Epithelial cell of proximal tubule (primary cell): ENCODE results near the gene CCDC9. TPM values are rescaled to one million over a fixed set of nuclear protein-coding genes. Genes with fewer than 3 reads are reported as not detected.

Experiments used
- DNase-seq: peaks from one replicate; pipeline ENCODE4 v3.0.0-alpha.2; 2011; ENCODE audit warnings: low read depth
- H3K4me3 ChIP-seq: 2 replicates; pipeline ENCODE4 v1.5.1; 2011; ENCODE audit warnings: low read depth, mild to moderate bottlenecking, low read length
- total RNA-seq: library from RNA; depleted of rRNA; stranded (reverse); fragments of >200 nt; gene quantifications from 2 replicates; pipeline ENCODE4 v1.2.3, GENCODE V29; 2015
- TF ChIP-seq, protein P1 (sequence below): conservative IDR thresholded peaks from 2 replicates; pipeline ENCODE4 v1.5.1; 2012; ENCODE audit warnings: low read depth, mild to moderate bottlenecking, low read length

Gene CCDC9
- total RNA-seq, 1 donor from 2014 or later, result 17.8 TPM

DNA sequence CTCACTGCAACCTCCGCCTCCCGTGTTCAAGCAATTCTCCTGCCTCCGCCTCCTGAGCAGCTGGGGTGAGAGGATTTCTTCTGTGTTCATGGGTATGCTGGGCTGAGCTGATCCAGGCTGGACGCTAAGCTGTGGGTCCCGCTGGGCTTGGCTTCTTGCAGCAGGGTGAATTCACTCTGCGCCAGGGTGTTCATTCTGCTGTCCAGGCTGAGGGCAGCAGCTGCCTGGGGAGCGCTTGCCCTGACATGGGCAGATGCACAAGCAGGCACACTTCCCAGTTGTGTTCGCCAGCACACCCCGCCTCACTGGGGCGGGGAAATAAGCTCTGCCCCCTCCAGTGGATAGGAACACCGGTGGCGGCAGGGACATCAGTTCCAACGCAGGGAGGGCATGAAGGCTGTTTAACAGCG lies 11.0 kb downstream of the CCDC9 start:
- no peak for DNase-seq
- TF ChIP-seq, protein P1, sequence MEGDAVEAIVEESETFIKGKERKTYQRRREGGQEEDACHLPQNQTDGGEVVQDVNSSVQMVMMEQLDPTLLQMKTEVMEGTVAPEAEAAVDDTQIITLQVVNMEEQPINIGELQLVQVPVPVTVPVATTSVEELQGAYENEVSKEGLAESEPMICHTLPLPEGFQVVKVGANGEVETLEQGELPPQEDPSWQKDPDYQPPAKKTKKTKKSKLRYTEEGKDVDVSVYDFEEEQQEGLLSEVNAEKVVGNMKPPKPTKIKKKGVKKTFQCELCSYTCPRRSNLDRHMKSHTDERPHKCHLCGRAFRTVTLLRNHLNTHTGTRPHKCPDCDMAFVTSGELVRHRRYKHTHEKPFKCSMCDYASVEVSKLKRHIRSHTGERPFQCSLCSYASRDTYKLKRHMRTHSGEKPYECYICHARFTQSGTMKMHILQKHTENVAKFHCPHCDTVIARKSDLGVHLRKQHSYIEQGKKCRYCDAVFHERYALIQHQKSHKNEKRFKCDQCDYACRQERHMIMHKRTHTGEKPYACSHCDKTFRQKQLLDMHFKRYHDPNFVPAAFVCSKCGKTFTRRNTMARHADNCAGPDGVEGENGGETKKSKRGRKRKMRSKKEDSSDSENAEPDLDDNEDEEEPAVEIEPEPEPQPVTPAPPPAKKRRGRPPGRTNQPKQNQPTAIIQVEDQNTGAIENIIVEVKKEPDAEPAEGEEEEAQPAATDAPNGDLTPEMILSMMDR, result no peak
- H3K4me3 ChIP-seq, result no peak overlapping the region

DNA sequence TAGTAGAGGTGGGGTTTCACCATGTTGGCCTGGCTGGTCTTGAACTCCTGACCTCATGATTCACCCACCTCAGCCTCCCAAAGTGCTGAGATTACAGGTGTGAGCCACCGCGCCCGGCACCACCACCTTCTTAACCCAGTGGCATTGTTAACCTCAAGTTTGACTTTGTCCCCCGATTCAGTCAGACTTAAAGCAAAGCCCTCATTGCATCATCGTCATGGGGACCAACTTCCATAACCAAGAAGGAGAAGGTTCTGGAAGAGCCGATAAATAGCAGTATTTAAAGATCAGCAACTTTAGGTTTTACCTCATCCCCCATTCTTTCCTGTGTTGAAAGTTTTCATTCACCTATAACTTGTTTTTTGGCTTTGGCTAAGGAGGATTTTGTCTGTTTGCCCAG lies 11.7 kb downstream of the CCDC9 start:
- TF ChIP-seq, protein P1, result no peak
- no peak for DNase-seq
- no peak overlapping the region for H3K4me3 ChIP-seq

DNA sequence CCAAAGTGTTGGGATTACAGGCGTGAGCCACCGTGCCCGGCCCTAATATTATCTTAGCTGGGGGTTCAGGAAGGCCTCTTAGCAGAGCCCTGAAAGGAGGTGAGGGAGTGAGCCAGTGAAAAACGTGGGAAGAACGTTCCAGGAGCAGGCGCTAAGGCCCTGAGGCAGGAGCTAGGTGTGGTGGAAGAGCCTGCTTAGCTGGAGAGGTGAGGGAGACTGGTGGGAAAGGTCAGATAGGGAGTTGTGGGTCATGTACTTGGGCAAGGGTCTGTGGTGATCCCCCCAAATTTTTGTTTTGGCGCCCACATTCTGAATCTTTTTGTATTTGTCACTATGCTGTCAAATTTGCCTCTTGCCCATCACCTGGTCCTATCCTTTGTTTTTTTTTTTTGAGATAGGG lies 13.3 kb downstream of the CCDC9 start:
- TF ChIP-seq, protein P1, result no peak
- H3K4me3 ChIP-seq, result no peak overlapping the region
- DNase-seq, result no peak

DNA sequence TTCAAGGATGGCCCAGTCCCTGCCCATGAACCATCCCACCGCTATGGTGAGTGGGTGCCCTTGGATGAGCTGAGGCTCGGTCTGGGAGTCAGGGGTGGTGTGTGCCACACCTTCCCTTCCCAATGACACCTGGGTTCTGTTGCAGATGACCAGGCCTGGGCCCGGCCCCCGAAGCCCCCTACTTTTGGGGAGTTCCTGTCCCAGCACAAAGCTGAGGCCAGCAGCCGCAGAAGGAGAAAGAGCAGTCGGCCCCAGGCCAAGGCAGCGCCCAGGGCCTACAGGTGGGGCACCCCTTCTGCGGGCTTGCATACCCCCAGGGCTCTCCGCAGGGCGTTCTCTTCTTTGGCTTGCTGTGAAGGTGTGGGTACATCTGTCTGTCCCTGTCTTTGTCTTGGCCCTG lies 14.1 kb downstream of the CCDC9 start:
- no peak for DNase-seq
- H3K4me3 ChIP-seq, result no peak overlapping the region
- TF ChIP-seq, protein P1, result no peak

DNA sequence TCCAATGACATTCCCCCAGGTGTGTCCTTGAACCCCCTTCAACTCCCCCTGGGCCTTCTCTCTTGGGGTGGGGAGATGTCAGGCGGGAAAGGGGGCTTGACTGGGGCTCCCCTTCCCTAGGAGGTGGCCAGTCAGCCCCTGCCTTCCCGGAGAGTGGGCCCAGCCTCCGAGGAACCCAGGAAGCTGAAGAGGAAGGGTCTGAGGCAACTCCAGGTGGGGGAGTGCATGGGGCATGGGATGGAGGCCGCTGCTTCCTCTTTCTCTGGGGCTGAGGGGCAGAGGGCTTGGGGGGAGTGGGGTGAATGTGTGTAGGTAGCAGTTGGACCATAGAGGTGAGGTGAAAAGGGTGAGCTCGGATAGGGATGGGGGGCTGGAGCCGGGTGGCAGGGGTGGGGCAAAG lies 15.6 kb downstream of the CCDC9 start:
- TF ChIP-seq, protein P1, result no peak
- DNase-seq, result no peak
- no peak overlapping the region for H3K4me3 ChIP-seq

DNA sequence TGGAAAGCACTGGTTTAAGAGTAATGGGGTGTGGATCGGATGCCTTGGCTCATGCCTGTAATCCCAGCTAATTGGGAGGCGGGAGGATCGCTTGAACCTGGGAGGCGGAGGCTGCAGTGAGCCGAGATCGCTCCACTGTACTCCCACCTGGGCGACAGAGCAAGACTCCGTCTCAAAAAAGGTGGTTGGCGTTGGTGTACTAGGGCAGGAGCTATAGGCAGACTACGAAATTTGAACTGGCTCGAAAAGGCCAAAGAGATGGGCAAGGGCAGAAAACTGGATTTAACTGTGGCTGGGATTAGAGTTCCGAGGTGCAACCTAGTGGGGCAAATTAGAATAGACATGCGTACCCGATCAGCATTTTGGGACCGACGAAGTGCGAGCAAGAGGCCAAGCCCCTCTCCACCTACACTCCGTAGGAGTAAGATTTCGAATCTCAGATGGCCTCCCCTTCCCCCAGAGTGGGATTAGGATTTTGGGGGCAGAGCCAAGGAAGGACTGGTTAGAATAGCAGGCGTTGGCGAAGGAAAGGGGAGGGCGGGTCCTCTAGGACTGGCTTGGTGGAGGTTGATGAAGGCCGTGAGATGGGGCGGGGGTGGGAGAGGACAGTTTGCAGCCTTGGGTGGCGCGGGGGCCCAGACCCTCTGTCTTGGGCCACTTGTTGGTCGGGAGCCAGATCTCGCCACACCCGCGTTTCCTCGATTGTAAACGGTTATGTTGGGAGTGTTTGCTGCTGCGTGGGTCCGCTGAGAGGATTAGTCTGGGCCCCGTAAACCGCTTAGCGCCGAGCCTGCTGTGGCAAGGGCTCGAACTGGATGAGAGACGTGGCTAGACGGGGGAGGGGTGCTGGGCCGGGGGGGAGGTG lies 16.4 kb downstream of the CCDC9 start:
- no peak for DNase-seq
- peak overlapping the region; percentile 89 for H3K4me3 ChIP-seq
- TF ChIP-seq, protein P1, result no peak
